Measurements from ENCODE around the gene AKAP6.

DNA sequence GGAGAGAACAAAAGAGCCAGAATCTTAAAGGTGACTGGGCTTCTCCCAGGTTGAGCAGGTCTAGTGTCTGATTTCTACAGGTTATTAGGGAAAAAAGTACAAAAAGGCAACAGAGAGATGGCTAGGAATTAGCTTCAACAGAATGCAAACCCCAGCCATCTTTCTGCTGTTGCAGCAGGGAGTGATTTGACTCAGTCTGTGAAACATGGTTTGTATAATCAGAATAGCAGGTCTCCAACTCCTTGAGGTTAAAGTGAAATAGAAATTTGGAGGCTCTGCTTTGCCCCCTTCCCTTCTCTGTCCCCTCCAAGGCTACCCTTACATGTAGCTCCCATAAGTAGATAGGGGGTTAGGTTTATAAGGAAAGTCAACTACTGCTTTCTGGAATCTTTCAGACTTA lies 105.8 kb downstream of the AKAP6 start:
- TF ChIP-seq, protein P1, sequence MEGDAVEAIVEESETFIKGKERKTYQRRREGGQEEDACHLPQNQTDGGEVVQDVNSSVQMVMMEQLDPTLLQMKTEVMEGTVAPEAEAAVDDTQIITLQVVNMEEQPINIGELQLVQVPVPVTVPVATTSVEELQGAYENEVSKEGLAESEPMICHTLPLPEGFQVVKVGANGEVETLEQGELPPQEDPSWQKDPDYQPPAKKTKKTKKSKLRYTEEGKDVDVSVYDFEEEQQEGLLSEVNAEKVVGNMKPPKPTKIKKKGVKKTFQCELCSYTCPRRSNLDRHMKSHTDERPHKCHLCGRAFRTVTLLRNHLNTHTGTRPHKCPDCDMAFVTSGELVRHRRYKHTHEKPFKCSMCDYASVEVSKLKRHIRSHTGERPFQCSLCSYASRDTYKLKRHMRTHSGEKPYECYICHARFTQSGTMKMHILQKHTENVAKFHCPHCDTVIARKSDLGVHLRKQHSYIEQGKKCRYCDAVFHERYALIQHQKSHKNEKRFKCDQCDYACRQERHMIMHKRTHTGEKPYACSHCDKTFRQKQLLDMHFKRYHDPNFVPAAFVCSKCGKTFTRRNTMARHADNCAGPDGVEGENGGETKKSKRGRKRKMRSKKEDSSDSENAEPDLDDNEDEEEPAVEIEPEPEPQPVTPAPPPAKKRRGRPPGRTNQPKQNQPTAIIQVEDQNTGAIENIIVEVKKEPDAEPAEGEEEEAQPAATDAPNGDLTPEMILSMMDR (IDR thresholded peaks at IDR 0.05; ENCODE audit: low read depth, low read length, poor library complexity, severe bottlenecking), result no peak
- TF ChIP-seq EZH2phosphoT487 (IDR thresholded peaks at IDR 0.05; ENCODE audit: borderline replicate concordance, low read length), result no peak
